Measurements from ENCODE around the gene WIPF2.
A peak's percentile ranks its signal among the peaks of the same experiment; 100 is the strongest.

The WIPF2 gene

DNA sequence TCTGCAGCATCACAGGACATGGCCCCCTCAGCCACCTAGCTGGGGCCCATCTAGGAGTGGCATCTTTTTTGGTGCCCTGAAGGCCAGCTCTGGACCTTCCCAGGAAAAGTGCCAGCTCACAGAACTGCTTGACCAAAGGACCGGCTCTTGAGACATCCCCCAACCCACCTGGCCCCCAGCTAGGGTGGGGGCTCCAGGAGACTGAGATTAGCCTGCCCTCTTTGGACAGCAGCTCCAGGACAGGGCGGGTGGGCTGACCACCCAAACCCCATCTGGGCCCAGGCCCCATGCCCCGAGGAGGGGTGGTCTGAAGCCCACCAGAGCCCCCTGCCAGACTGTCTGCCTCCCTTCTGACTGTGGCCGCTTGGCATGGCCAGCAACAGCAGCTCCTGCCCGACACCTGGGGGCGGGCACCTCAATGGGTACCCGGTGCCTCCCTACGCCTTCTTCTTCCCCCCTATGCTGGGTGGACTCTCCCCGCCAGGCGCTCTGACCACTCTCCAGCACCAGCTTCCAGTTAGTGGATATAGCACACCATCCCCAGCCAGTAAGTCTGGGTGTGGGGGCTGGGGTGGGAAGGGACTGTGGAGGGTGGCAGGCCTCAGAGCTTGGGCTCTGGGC, 111.9 kb downstream of the WIPF2 start:
- H3K4me3 ChIP-seq (ENCODE audit: low read length) = no peak overlapping the region
- TF ChIP-seq, protein P1, sequence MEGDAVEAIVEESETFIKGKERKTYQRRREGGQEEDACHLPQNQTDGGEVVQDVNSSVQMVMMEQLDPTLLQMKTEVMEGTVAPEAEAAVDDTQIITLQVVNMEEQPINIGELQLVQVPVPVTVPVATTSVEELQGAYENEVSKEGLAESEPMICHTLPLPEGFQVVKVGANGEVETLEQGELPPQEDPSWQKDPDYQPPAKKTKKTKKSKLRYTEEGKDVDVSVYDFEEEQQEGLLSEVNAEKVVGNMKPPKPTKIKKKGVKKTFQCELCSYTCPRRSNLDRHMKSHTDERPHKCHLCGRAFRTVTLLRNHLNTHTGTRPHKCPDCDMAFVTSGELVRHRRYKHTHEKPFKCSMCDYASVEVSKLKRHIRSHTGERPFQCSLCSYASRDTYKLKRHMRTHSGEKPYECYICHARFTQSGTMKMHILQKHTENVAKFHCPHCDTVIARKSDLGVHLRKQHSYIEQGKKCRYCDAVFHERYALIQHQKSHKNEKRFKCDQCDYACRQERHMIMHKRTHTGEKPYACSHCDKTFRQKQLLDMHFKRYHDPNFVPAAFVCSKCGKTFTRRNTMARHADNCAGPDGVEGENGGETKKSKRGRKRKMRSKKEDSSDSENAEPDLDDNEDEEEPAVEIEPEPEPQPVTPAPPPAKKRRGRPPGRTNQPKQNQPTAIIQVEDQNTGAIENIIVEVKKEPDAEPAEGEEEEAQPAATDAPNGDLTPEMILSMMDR (conservative IDR thresholded peaks at IDR 0.05; ENCODE audit: low read depth, low read length) = no peak
- no peak for DNase-seq (ENCODE audit: low read depth)

DNA sequence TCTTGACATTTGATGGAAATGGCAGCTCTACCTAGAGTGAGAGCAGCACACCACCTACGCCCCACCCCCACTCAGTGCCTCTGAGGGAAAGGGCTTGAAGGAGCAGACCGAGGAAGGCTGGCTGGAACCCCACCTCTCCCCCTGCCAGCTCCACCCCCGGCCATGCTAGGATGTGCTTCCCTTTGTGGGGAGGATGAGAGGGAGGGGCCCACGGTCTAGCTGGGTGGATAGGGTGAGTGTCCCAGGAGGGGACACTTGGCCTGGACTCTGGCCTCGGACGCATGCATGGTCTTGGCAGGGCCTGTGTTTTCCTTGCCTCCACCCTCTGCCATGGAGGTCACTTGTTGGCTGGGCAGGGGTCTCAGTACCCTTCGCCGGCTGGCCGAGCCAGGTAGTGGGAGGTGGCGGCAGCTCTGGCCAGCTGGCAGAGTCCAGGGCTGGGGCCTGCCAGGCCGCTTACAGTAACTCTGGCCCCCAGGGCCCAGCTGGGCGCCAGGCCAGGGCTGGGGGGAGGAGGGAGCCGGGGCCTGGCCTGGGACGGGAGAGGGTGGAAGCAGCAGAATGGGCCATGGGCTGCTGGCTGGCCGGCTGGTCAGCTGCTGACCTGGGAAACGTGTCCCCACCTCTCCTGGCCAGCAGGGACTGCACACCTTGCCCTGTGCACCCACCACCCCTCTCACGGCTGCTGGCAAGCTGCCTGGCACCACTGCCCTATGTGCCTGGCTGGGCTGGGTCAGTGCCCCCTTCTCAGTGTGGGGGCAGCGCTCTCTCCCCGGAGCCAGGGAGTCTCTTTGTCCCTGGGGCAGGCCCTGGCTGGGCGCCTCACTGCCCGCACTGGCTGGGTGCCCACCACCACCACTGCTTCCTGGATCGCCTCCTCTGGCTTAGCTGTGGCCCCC, 112.9 kb downstream of the WIPF2 start:
- no peak overlapping the region for H3K4me3 ChIP-seq (ENCODE audit: low read length)
- TF ChIP-seq, protein P1 (conservative IDR thresholded peaks at IDR 0.05; ENCODE audit: low read depth, low read length) = no peak
- peak; percentile 61 for DNase-seq (ENCODE audit: low read depth)

Data from retinal pigment epithelial cell (primary cell).